Body of pancreas (tissue), 4 donors: ENCODE data around the gene BTBD18.

ENCODE experiments used
- POLR2A ChIP-seq, 3 donors: fragments of 450-650 bp; IDR thresholded peaks; one replicate each; pipeline ENCODE4 v1.6.1; 2016; ENCODE audit warnings: antibody characterized with exemption in 3 of 3, mild to moderate bottlenecking in 2 of 3
- TF ChIP-seq, protein P1 (sequence below), 7 experiments: fragments of 450-650 bp in 4 of 7; fragments of 200-600 bp in 3 of 7; sonication (generic) in 3 of 7; IDR thresholded peaks; one replicate each; pipeline ENCODE4 v1.5.1; 2016 to 2019; ENCODE audit warnings: antibody characterized with exemption in 7 of 7

- TF ChIP-seq, protein P1, sequence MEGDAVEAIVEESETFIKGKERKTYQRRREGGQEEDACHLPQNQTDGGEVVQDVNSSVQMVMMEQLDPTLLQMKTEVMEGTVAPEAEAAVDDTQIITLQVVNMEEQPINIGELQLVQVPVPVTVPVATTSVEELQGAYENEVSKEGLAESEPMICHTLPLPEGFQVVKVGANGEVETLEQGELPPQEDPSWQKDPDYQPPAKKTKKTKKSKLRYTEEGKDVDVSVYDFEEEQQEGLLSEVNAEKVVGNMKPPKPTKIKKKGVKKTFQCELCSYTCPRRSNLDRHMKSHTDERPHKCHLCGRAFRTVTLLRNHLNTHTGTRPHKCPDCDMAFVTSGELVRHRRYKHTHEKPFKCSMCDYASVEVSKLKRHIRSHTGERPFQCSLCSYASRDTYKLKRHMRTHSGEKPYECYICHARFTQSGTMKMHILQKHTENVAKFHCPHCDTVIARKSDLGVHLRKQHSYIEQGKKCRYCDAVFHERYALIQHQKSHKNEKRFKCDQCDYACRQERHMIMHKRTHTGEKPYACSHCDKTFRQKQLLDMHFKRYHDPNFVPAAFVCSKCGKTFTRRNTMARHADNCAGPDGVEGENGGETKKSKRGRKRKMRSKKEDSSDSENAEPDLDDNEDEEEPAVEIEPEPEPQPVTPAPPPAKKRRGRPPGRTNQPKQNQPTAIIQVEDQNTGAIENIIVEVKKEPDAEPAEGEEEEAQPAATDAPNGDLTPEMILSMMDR (IDR thresholded peaks at IDR 0.05) = no peak
- no peak for TF ChIP-seq POLR2A (IDR thresholded peaks at IDR 0.05)
Observed at GRCh38 chr11:57791321-57792059, 39.9 kb upstream of the BTBD18 start.
